GM12878 (cell line): ENCODE results near the gene SRSF2. TPM values are rescaled to one million over a fixed set of nuclear protein-coding genes. Genes with fewer than 3 reads are reported as not detected.

Experiments
- ATF7 ChIP-seq: fragments of 450-650 bp; IDR thresholded peaks from 2 replicates; pipeline ENCODE4 v1.6.1; 2016; ENCODE audit warnings: low read depth, mild to moderate bottlenecking
- BCL3 ChIP-seq: IDR thresholded peaks from 2 replicates; pipeline ENCODE4 v1.6.1; 2011; ENCODE audit warnings: borderline replicate concordance, low read depth, mild to moderate bottlenecking, moderate library complexity, low read length; ENCODE audit not compliant: insufficient read depth, poor library complexity, severe bottlenecking
- CHD1 ChIP-seq: IDR thresholded peaks from 2 replicates; pipeline ENCODE4 v1.6.1; 2012; ENCODE audit warnings: low read depth, low read length, improper control_type of control experiment
- CHD2 ChIP-seq: IDR thresholded peaks from 2 replicates; pipeline ENCODE4 v1.6.1; 2011; ENCODE audit warnings: low read depth, low read length, improper control_type of control experiment, borderline replicate concordance
- ETV6 ChIP-seq, 2 experiments: fragments of 450-650 bp in 1 of 2; IDR thresholded peaks in 1 of 2; conservative IDR thresholded peaks in 1 of 2; 2 replicates each; pipeline ENCODE4 v1.6.1; 2014; ENCODE audit warnings: antibody characterized with exemption in 1 of 2, borderline replicate concordance in 1 of 2, low read depth in 1 of 2, mild to moderate bottlenecking in 1 of 2, moderate library complexity in 1 of 2
- HDAC6 ChIP-seq: fragments of 200-600 bp; sonication (generic); IDR thresholded peaks from one replicate; pipeline ENCODE4 v1.8.0; 2017; ENCODE audit warnings: antibody characterized with exemption; ENCODE audit not compliant: unreplicated experiment
- HDGF ChIP-seq: fragments of 450-650 bp; IDR thresholded peaks from 2 replicates; pipeline ENCODE4 v1.6.1; 2016; ENCODE audit warnings: antibody characterized with exemption
- NKRF ChIP-seq: fragments of 450-650 bp; conservative IDR thresholded peaks from 2 replicates; pipeline ENCODE4 v1.6.1; 2017; ENCODE audit warnings: mild to moderate bottlenecking, moderate library complexity
- PKNOX1 ChIP-seq: fragments of 450-650 bp; IDR thresholded peaks from 2 replicates; pipeline ENCODE4 v1.6.1; 2016; ENCODE audit warnings: mild to moderate bottlenecking
- POU2F2 ChIP-seq: IDR thresholded peaks from 3 replicates; pipeline ENCODE4 v1.6.1; 2011; ENCODE audit warnings: low read depth, mild to moderate bottlenecking, low read length, borderline replicate concordance
- RAD51 ChIP-seq: fragments of 450-650 bp; IDR thresholded peaks from 2 replicates; pipeline ENCODE4 v1.6.1; 2016; ENCODE audit warnings: moderate library complexity, mild to moderate bottlenecking, inconsistent platforms
- STAT1 ChIP-seq: fragments of 450-650 bp; conservative IDR thresholded peaks from 2 replicates; pipeline ENCODE4 v1.6.1; 2014; ENCODE audit warnings: antibody characterized with exemption, mild to moderate bottlenecking
- TCF12 ChIP-seq: IDR thresholded peaks from 2 replicates; pipeline ENCODE4 v1.6.1; 2011; ENCODE audit warnings: low read depth, mild to moderate bottlenecking, low read length
- ZBTB33 ChIP-seq: fragments of 450-650 bp; IDR thresholded peaks from 2 replicates; pipeline ENCODE4 v1.6.1; 2017; ENCODE audit warnings: mild to moderate bottlenecking
- ZNF207 ChIP-seq: fragments of 450-650 bp; IDR thresholded peaks from 2 replicates; pipeline ENCODE4 v1.6.1; 2014; ENCODE audit warnings: antibody characterized with exemption, mild to moderate bottlenecking, borderline replicate concordance
- ZNF217 ChIP-seq: fragments of 450-650 bp; IDR thresholded peaks from 2 replicates; pipeline ENCODE4 v1.6.1; 2017; ENCODE audit warnings: antibody characterized with exemption, mild to moderate bottlenecking
- ZNF592 ChIP-seq: fragments of 450-650 bp; IDR thresholded peaks from 2 replicates; pipeline ENCODE4 v1.6.1; 2017; ENCODE audit warnings: mild to moderate bottlenecking, moderate library complexity
- polyA plus RNA-seq, 11 experiments: library from polyadenylated mRNA; depleted of rRNA in 4 of 11; unstranded in 6 of 11; stranded (reverse) in 5 of 11; fragments of >200 nt; fragmentation: Nextera tagmentation in 4 of 11; fragmentation: Illumina TruSeq in 1 of 11; extraction: Ambion mirVana in 4 of 11; extraction: Trizol in 1 of 11; gene quantifications; 1 replicate in 1 of 11; 2 replicates in 10 of 11; pipeline versions ENCODE4 v1.2.1 to v1.2.3, GENCODE V29; 2011 to 2016; ENCODE audit warnings: inconsistent platforms in 2 of 11, missing spikeins in 2 of 11, low read depth in 1 of 11
- total RNA-seq, 4 experiments: library from RNA; depleted of rRNA in 3 of 4; stranded (reverse); fragments of >200 nt in 3 of 4; fragmentation: Illumina TruSeq in 1 of 4; extraction: Trizol in 1 of 4; gene quantifications; 2 replicates each; pipeline versions ENCODE4 v1.2.1 to v1.2.3, GENCODE V29; 2013 to 2021

Gene SRSF2
- total and polyA plus RNA-seq, 10 of the 15 experiments (the other 5 are each of a cell fraction or from before 2014, with no cell fraction given): 225 to 795 (median 410) TPM

GRCh38 chr17:76737082-76737675 lies at the start of gene SRSF2 (continued):
- TF ChIP-seq HDGF: peak; percentile 12; the same call in 1 of the 2 replicates
- TF ChIP-seq PKNOX1: peak; percentile 55; the same call in 1 of the 2 replicates
- TF ChIP-seq HDAC6: peak; percentile 83
- peak; percentile 96 for TF ChIP-seq NKRF
- no peak for TF ChIP-seq BCL3
- 0 out of 2 replicates have a peak, but pooled peaks have one; percentile 78 for TF ChIP-seq CHD1
- TF ChIP-seq ZBTB33: no peak
- TF ChIP-seq TCF12: peak; percentile 90
- TF ChIP-seq CHD2: peak; percentile 82; the same call in 1 of the 2 replicates
- TF ChIP-seq RAD51: no peak
- no peak for TF ChIP-seq ZNF592
- TF ChIP-seq POU2F2: peak; percentile 99
- TF ChIP-seq ATF7: no peak
- TF ChIP-seq ZNF207: peak; percentile 98
- no peak for TF ChIP-seq ZNF217
- TF ChIP-seq ETV6 (conservative IDR thresholded peaks at IDR 0.05 in 1 of 2, IDR thresholded peaks at IDR 0.05 in 1 of 2; ENCODE audit: borderline replicate concordance in 1 of 2, low read depth in 1 of 2): 0 out of 4 replicates have a peak, but pooled peaks of 1 of the 2 experiments have one; percentile 18
- TF ChIP-seq STAT1: no peak; the same call in 1 of the 2 replicates
